Stimulated activated effector memory CD8-positive, alpha-beta T cell treated with anti-CD3 and anti-CD28 coated beads, Interleukin-12 subunit alpha, Interleukin-12 subunit beta, amount 100 ng/mL, for 72 hours (primary cell): Measurements from ENCODE around the gene STPG4.

Experiments used
- ATAC-seq: fragments of 150-1000 bp; cut with Tn5 transposase; 2 replicates; pipeline ENCODE4 v1.10.0; 2021
- DNase-seq, 2 donors: peaks; one replicate each; pipeline ENCODE4 v3.0.0; 2021 to 2022; ENCODE audit warnings: low spot score in 2 of 2
- H3K27ac Mint-ChIP-seq: one replicate; pipeline ENCODE4 v1.8.0; 2022; ENCODE audit warnings: mild to moderate bottlenecking, mixed read lengths
- H3K36me3 Mint-ChIP-seq: one replicate; pipeline ENCODE4 v1.8.0; 2022; ENCODE audit warnings: mild to moderate bottlenecking, mixed read lengths
- H3K4me1 Mint-ChIP-seq: one replicate; pipeline ENCODE4 v1.8.0; 2022; ENCODE audit warnings: mixed read lengths
- H3K4me3 Mint-ChIP-seq: one replicate; pipeline ENCODE4 v1.8.0; 2022; ENCODE audit warnings: mild to moderate bottlenecking, mixed read lengths
- H3K9me3 Mint-ChIP-seq: one replicate; pipeline ENCODE4 v1.8.0; 2022; ENCODE audit warnings: mixed read lengths

STPG4 gene

DNA sequence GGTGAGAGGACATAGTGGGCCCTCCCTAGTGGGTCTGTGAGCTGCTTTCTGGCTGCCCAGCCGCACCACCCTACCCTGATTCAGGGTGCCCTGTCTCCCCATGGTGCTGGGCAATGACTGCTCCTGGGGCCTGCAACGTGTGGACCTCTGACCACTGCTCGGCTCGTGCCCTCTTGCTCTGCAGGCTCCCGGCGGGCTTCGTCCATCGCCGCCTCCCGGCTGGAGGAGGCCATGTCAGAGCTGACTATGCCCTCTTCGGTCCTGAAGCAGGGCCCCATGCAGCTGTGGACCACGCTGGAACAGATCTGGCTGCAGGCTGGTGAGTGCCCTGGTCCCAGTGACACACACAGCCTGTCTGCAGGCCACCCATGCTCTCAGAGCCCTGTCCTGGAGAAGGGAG, 103.5 kb downstream of the STPG4 start:
- Mint-ChIP-seq H3K4me1 (peaks cover 9% of the 10 kb centered on the region), H3K36me3 (peaks cover 45% of the 10 kb centered on the region), H3K27ac (peak overlapping the region; percentile 3), H3K9me3 (no peaks in the 10 kb centered on the region), H3K4me3 (no peak overlapping the region)
- no peak for DNase-seq
- ATAC-seq = no peak

- H3K4me1 Mint-ChIP-seq = peaks cover 1% of the 10 kb centered on the region
- ATAC-seq (no peak), DNase-seq (no peak)
- H3K9me3 Mint-ChIP-seq = no peaks in the 10 kb centered on the region
- H3K36me3 Mint-ChIP-seq = peaks cover 45% of the 10 kb centered on the region
- no peak overlapping the region for H3K27ac Mint-ChIP-seq
- no peak overlapping the region for H3K4me3 Mint-ChIP-seq
Measured at GRCh38 chr2:47050762-47051161, 104.3 kb downstream of the STPG4 start.

DNA sequence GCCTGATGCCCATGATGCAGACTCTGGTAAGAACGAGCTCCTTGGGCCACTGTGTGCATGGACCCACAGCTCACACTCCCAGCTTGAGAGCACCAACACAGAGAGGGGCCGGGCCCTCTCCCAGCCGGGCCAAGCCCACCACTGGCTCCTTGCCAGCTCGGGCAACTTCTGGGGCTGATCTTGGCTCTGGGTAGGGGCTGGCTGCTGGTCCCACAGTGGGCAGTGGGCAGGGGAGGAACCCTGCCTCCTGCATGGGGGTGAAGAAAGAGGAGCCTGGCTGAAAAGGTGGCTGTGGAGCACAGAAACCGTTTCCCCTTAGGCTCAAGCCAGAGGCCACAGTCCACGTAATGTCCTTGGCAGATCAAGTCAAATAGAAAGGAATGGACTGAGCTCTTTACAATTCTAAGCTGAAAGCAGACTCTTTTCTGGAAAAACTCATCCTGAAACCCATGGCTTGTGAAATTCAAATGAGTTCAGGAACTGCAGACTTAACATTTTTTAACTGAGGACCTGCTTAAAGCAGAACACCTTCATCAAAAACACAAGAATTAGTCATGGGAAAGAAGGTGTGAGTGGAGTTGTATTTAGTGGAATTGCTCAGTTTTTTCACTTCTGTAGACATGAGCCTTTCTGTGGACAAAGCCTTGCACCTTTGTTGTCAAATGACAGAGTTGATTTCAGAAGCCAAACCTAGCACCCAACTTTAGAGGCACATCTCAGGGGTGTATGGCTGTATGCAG, 104.9 kb downstream of the STPG4 start:
- H3K36me3 Mint-ChIP-seq = peaks cover 45% of the 10 kb centered on the region
- H3K4me3 Mint-ChIP-seq = no peak overlapping the region
- no peaks in the 10 kb centered on the region for H3K9me3 Mint-ChIP-seq
- no peak for ATAC-seq
- DNase-seq = no peak
- H3K4me1 Mint-ChIP-seq = no peaks in the 10 kb centered on the region
- no peak overlapping the region for H3K27ac Mint-ChIP-seq

- H3K9me3 Mint-ChIP-seq = no peaks in the 10 kb centered on the region
- ATAC-seq (no peak), DNase-seq (no peak)
- no peak overlapping the region for H3K4me3 Mint-ChIP-seq
- peak overlapping the region; percentile 20 for H3K27ac Mint-ChIP-seq
- H3K4me1 Mint-ChIP-seq = peaks cover 2% of the 10 kb centered on the region
- peaks cover 50% of the 10 kb centered on the region for H3K36me3 Mint-ChIP-seq
Measured at GRCh38 chr2:47049502-47049901, 105.6 kb downstream of the STPG4 start.

DNA sequence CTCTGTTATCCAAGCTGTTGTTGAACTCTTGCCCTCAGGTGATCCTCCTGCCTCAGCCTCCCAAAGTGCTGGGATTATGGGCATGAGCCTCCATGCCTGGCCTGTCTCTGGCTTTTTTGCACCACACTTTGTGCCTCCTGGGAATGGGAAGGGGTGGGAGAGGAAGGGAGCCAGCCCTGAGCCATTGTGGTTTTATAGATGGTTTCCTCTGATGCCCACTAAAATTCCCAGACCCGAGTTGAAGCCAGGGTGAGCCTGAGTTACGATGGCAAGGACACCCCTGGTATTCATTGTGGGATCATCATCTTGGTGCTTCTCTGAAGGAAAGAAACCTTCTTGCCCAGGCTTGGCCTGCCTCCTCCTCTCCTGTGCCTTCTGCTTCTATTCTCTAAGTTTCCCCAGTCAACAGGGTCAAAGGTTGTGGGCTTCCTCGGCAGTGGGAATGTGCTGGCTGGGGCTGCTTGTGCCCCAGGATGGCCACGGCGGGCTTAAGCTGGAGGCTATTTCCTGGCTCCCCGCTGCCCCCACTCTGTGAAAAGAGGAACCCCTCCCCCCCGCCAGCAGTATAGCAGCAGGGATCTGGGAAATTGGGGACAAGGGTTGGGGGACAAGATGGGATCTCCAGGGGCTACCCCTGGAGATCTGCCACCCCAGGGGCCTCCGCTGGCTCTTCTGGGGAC, 106.2 kb downstream of the STPG4 start:
- DNase-seq (no peak), ATAC-seq (no peak)
- H3K4me1 Mint-ChIP-seq = peaks cover 8% of the 10 kb centered on the region
- peaks cover 55% of the 10 kb centered on the region for H3K36me3 Mint-ChIP-seq
- H3K27ac Mint-ChIP-seq = peak overlapping the region; percentile 20
- H3K4me3 Mint-ChIP-seq = no peak overlapping the region
- H3K9me3 Mint-ChIP-seq = no peaks in the 10 kb centered on the region

GRCh38 chr2:47046271-47046670, 108.8 kb downstream of the STPG4 start:
- DNase-seq (no peak), ATAC-seq (no peak)
- no peak overlapping the region for H3K4me3 Mint-ChIP-seq
- peaks cover 8% of the 10 kb centered on the region for H3K4me1 Mint-ChIP-seq
- peak overlapping the region; percentile 91 for H3K27ac Mint-ChIP-seq
- peaks cover 43% of the 10 kb centered on the region for H3K36me3 Mint-ChIP-seq
- H3K9me3 Mint-ChIP-seq = no peaks in the 10 kb centered on the region

DNA sequence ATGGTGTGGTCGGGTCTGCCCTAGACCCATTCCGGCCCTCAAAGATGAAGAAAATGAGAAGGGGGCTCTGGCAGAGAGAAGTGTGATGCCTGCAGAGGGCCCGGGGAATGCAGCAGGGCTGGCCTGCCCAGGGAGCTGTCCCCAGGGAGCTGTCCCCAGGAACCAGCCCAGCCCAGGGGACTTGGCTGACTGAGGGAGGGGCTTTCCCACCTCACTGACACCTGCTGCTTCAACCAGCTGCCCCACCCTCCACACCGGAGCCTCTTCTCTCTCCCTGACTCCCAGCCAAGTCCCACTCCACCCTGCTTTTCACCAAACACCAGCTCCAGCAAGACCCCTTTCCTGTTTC, 111.2 kb downstream of the STPG4 start:
- Mint-ChIP-seq H3K36me3 (peaks cover 45% of the 10 kb centered on the region), H3K9me3 (no peaks in the 10 kb centered on the region), H3K4me3 (no peak overlapping the region), H3K27ac (peak overlapping the region; percentile 91), H3K4me1 (peaks cover 13% of the 10 kb centered on the region)
- ATAC-seq (no peak), DNase-seq (no peak)

GRCh38 chr2:47043142-47043890, 111.8 kb downstream of the STPG4 start:
- Mint-ChIP-seq H3K9me3 (no peaks in the 10 kb centered on the region), H3K4me1 (peaks cover 17% of the 10 kb centered on the region), H3K4me3 (no peak overlapping the region), H3K27ac (peak overlapping the region; percentile 91), H3K36me3 (peaks cover 50% of the 10 kb centered on the region)
- DNase-seq (no peak), ATAC-seq (no peak)

GRCh38 chr2:47041891-47042684, 113.0 kb downstream of the STPG4 start:
- DNase-seq = no peak
- H3K27ac Mint-ChIP-seq = no peak overlapping the region

GRCh38 chr2:47041063-47041462, 114.0 kb downstream of the STPG4 start:
- Mint-ChIP-seq H3K36me3 (peaks cover 63% of the 10 kb centered on the region), H3K4me1 (peaks cover 17% of the 10 kb centered on the region), H3K9me3 (no peaks in the 10 kb centered on the region), H3K27ac (no peak overlapping the region), H3K4me3 (no peak overlapping the region)
- ATAC-seq = no peak
- no peak for DNase-seq

More at GRCh38 chr2:47041891-47042684, 113.0 kb downstream of the STPG4 start:
- no peak for ATAC-seq
- no peaks in the 10 kb centered on the region for H3K9me3 Mint-ChIP-seq
- H3K36me3 Mint-ChIP-seq = peaks cover 53% of the 10 kb centered on the region
- no peak overlapping the region for H3K4me3 Mint-ChIP-seq
- H3K4me1 Mint-ChIP-seq = peaks cover 17% of the 10 kb centered on the region

GRCh38 chr2:47040651-47041050, 114.5 kb downstream of the STPG4 start:
- DNase-seq (no peak), ATAC-seq (no peak)
- peaks cover 65% of the 10 kb centered on the region for H3K36me3 Mint-ChIP-seq
- H3K9me3 Mint-ChIP-seq = no peaks in the 10 kb centered on the region
- no peak overlapping the region for H3K4me3 Mint-ChIP-seq
- peaks cover 21% of the 10 kb centered on the region for H3K4me1 Mint-ChIP-seq
- H3K27ac Mint-ChIP-seq = no peak overlapping the region

- H3K36me3 Mint-ChIP-seq = peaks cover 61% of the 10 kb centered on the region
- ATAC-seq (no peak), DNase-seq (no peak)
- no peak overlapping the region for H3K27ac Mint-ChIP-seq
- peaks cover 27% of the 10 kb centered on the region for H3K4me1 Mint-ChIP-seq
- no peak overlapping the region for H3K4me3 Mint-ChIP-seq
- H3K9me3 Mint-ChIP-seq = no peaks in the 10 kb centered on the region
Measured at GRCh38 chr2:47039913-47040562, 115.1 kb downstream of the STPG4 start.

DNA sequence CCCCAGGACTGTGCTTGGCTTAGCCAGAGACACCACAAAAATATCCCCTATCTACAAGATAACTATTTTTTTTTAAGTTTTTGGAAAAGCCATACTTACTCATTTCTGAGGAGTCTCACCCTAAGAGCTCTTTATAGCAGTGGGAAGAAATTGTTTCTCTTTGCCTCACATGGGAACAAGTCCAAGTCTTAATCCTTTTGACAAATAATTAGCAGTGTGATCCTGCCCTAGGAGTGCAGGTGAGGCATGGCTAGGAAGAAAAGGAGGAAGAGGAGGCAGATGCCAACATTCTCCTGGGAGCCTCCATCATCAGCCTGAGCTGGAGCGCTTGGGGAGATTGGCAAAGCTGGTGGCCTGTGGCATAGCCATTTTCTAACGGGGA, 115.6 kb downstream of the STPG4 start:
- no peak for ATAC-seq
- DNase-seq = no peak
- H3K4me1 Mint-ChIP-seq = peaks cover 25% of the 10 kb centered on the region
- peak overlapping the region; percentile 85 for H3K27ac Mint-ChIP-seq
- peaks cover 56% of the 10 kb centered on the region for H3K36me3 Mint-ChIP-seq
- no peak overlapping the region for H3K4me3 Mint-ChIP-seq
- no peaks in the 10 kb centered on the region for H3K9me3 Mint-ChIP-seq

DNA sequence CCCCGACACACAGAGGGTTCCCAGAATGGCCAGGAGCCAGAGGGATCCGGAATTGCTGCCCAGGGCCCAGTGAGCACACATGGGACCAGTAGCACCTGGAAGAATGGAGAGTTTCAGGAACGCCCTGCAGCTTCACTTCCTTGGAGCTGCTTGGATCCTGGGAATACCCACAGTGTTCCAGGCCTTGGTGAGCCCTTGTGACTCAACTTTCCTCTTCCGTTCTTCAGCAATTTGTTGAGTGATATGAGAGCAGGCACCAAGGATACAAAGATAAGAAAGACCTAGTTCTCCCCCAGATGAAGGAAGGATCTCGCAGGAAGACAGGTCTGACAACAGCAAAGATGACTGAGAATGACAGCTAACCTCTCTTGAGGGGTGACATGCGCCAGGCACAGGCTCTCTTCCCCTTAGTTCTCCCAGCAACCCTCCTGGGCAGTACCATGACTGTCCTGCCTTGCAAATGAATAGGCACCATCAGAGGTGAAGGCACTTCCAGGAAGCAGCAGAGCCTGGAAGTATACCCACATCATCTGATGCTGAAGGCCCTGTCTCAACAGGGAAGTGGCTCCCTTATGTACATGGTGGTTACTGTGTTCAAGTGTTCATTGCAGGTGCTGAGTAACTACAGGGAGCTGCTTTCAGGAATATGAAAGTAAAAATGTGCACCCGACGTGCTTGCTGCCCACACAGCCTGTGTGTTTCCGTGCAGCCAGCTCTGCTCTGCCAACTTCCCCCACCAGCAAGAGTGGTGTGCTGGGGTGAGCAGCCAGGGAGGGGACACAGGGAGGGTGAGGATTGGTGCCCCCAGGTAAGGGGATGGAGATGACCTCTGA, 116.2 kb downstream of the STPG4 start:
- H3K9me3 Mint-ChIP-seq = no peaks in the 10 kb centered on the region
- H3K4me1 Mint-ChIP-seq = peaks cover 19% of the 10 kb centered on the region
- DNase-seq (no peak), ATAC-seq (peak; percentile 60)
- H3K27ac Mint-ChIP-seq = peak overlapping the region; percentile 85
- peak overlapping the region; percentile 10 for H3K4me3 Mint-ChIP-seq
- H3K36me3 Mint-ChIP-seq = peaks cover 56% of the 10 kb centered on the region
